Peyer's patch (tissue), 4 donors: ENCODE results near the gene UIMC1.

Source experiments
- CTCF ChIP-seq, 6 experiments: fragments of 450-650 bp in 4 of 6; fragments of 200-600 bp in 2 of 6; sonication (generic) in 1 of 6; IDR thresholded peaks; one replicate each; pipeline ENCODE4 v1.5.1; 2017 to 2019; ENCODE audit warnings: antibody characterized with exemption in 6 of 6, mild to moderate bottlenecking in 3 of 6, moderate library complexity in 1 of 6
- POLR2A ChIP-seq, 2 donors: fragments of 450-650 bp; IDR thresholded peaks; one replicate each; pipeline ENCODE4 v1.5.1; 2017; ENCODE audit warnings: antibody characterized with exemption in 2 of 2, mild to moderate bottlenecking in 2 of 2, moderate library complexity in 2 of 2

DNA sequence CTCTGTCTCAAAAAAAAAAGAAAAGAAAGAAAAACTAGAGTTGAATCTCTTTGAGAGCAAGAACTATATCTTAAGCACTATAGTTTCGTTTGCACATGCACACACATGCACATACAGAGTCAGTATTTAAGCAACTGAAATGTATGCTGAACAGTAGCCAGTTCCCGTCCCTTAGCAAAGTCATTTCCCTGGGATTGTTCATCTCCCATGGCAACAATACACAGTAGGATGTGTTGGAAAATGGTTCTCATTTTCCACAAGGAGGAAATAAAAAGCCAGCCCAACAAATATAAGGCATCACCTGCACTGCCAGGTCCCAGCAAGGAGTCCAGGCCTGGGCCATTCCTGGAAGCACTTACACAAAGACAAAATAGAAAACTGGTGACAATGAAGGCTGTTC is 11.8 kb upstream of the UIMC1 start:
- TF ChIP-seq POLR2A (IDR thresholded peaks at IDR 0.05) (no peak), CTCF (IDR thresholded peaks at IDR 0.05) (no peak)
